GM23338 (cell line): ENCODE results near the gene TCF20. TPM values are rescaled to one million over a fixed set of nuclear protein-coding genes. Genes with fewer than 3 reads are reported as not detected.

Experiments
- ATAC-seq: fragments of 200-7000 bp; cut with Tn5 transposase; 3 replicates; pipeline ENCODE4 v1.9.1; 2020
- DNase-seq: peaks from one replicate; pipeline ENCODE4 v3.0.0-alpha.2; 2015; ENCODE audit warnings: low spot score
- H2AFZ ChIP-seq: fragments of 200-600 bp; sonication (generic); 2 replicates; pipeline ENCODE4 v1.8.0; 2016; ENCODE audit warnings: antibody characterized with exemption, mild to moderate bottlenecking, moderate library complexity
- H3F3A ChIP-seq: fragments of 200-600 bp; sonication (generic); replicated peaks from 2 replicates; pipeline ENCODE4 v1.8.0; 2017; ENCODE audit warnings: antibody characterized with exemption, mixed run types, low read depth
- H3K27ac ChIP-seq: fragments of 200-600 bp; sonication (generic); 2 replicates; pipeline ENCODE4 v1.6.1; 2016; ENCODE audit warnings: low read depth
- H3K27me3 ChIP-seq: fragments of 200-600 bp; sonication (generic); 2 replicates; pipeline ENCODE4 v1.8.0; 2016; ENCODE audit warnings: mild to moderate bottlenecking, mixed run types, moderate library complexity; ENCODE audit not compliant: insufficient read depth
- H3K36me3 ChIP-seq: fragments of 200-600 bp; sonication (generic); 2 replicates; pipeline ENCODE4 v1.8.0; 2016; ENCODE audit warnings: mild to moderate bottlenecking; ENCODE audit not compliant: insufficient read depth
- H3K4me1 ChIP-seq: fragments of 200-600 bp; sonication (generic); 2 replicates; pipeline ENCODE4 v1.8.0; 2016; ENCODE audit warnings: mild to moderate bottlenecking, moderate library complexity; ENCODE audit not compliant: insufficient read depth
- H3K4me2 ChIP-seq: fragments of 200-600 bp; sonication (generic); 2 replicates; pipeline ENCODE4 v1.7.1; 2017; ENCODE audit warnings: mixed run types
- H3K4me3 ChIP-seq: fragments of 200-600 bp; sonication (generic); 2 replicates; pipeline ENCODE4 v1.6.1; 2016; ENCODE audit warnings: mixed run types
- H3K79me2 ChIP-seq: fragments of 200-600 bp; sonication (generic); replicated peaks from 2 replicates; pipeline ENCODE4 v1.8.0; 2017; ENCODE audit warnings: mild to moderate bottlenecking; ENCODE audit not compliant: insufficient read depth
- H3K9me2 ChIP-seq: fragments of 200-600 bp; sonication (generic); 2 replicates; pipeline ENCODE4 v1.8.0; 2017; ENCODE audit not compliant: insufficient read depth
- H4K20me1 ChIP-seq: fragments of 200-600 bp; sonication (generic); replicated peaks from 2 replicates; pipeline ENCODE4 v1.8.0; 2017; ENCODE audit warnings: mild to moderate bottlenecking; ENCODE audit not compliant: insufficient read depth
- H3K27ac Mint-ChIP-seq: 2 replicates; pipeline ENCODE4 v1.8.0; 2020; ENCODE audit warnings: inconsistent platforms, mild to moderate bottlenecking, moderate library complexity, mixed read lengths
- H3K27me3 Mint-ChIP-seq: 3 replicates; pipeline ENCODE4 v1.8.0; 2022; ENCODE audit warnings: low read depth, mild to moderate bottlenecking, moderate library complexity, mixed read lengths, inconsistent platforms; ENCODE audit not compliant: insufficient read depth, poor library complexity
- H3K36me3 Mint-ChIP-seq: 3 replicates; pipeline ENCODE4 v1.8.0; 2021; ENCODE audit warnings: low read depth, mild to moderate bottlenecking, inconsistent platforms, moderate library complexity, mixed read lengths
- H3K4me1 Mint-ChIP-seq: 3 replicates; pipeline ENCODE4 v1.8.0; 2020; ENCODE audit warnings: mild to moderate bottlenecking, inconsistent platforms, mixed read lengths
- H3K4me3 Mint-ChIP-seq: 3 replicates; pipeline ENCODE4 v1.8.0; 2021; ENCODE audit warnings: moderate library complexity, mild to moderate bottlenecking, inconsistent platforms, mixed read lengths
- H3K9me3 Mint-ChIP-seq: 3 replicates; pipeline ENCODE4 v1.8.0; 2020; ENCODE audit warnings: moderate library complexity, mild to moderate bottlenecking, inconsistent platforms, mixed read lengths
- CREB1 ChIP-seq: fragments of 250-450 bp; sonication (Bioruptor Pico); IDR thresholded peaks from 2 replicates; pipeline ENCODE4 v1.5.0; 2020; ENCODE audit warnings: low read depth, mild to moderate bottlenecking, moderate library complexity
- CTCF ChIP-seq, 2 experiments: fragments of 200-600 bp in 1 of 2; sonication (generic) in 1 of 2; conservative IDR thresholded peaks; 2 replicates each; pipeline versions ENCODE4 v1.5.1 to v1.6.1; 2016 to 2017; ENCODE audit warnings: antibody characterized with exemption in 2 of 2, low read depth in 2 of 2, mild to moderate bottlenecking in 2 of 2, moderate library complexity in 1 of 2
- ETS1 ChIP-seq: IDR thresholded peaks from 2 replicates; pipeline ENCODE4 v1.6.1; 2016; ENCODE audit warnings: antibody characterized with exemption
- EZH2 ChIP-seq: fragments of 200-600 bp; sonication (generic); IDR thresholded peaks from one replicate; pipeline ENCODE4 v1.8.0; 2017; ENCODE audit warnings: antibody characterized with exemption, mild to moderate bottlenecking, low read depth; ENCODE audit not compliant: unreplicated experiment
- EZH2phosphoT487 ChIP-seq: fragments of 200-600 bp; sonication (generic); IDR thresholded peaks from one replicate; pipeline ENCODE4 v1.8.1; 2018; ENCODE audit warnings: antibody characterized with exemption; ENCODE audit not compliant: unreplicated experiment
- JUNB ChIP-seq: IDR thresholded peaks from one replicate; pipeline ENCODE4 v1.6.1; 2016; ENCODE audit warnings: antibody characterized with exemption; ENCODE audit not compliant: unreplicated experiment
- NANOG ChIP-seq: IDR thresholded peaks from 2 replicates; pipeline ENCODE4 v1.6.1; 2016; ENCODE audit warnings: antibody characterized with exemption, borderline replicate concordance
- POLR2AphosphoS5 ChIP-seq: IDR thresholded peaks from 2 replicates; pipeline ENCODE4 v1.6.1; 2016; ENCODE audit warnings: antibody characterized with exemption, low read depth
- REST ChIP-seq: IDR thresholded peaks from one replicate; pipeline ENCODE4 v1.6.1; 2018; ENCODE audit warnings: antibody characterized with exemption; ENCODE audit not compliant: unreplicated experiment
- STAT1 ChIP-seq: IDR thresholded peaks from one replicate; pipeline ENCODE4 v1.6.1; 2016; ENCODE audit warnings: antibody characterized with exemption; ENCODE audit not compliant: unreplicated experiment
- ZNF114 ChIP-seq: fragments of 250-450 bp; sonication (Bioruptor Pico); IDR thresholded peaks from 2 replicates; pipeline ENCODE4 v1.5.0; 2020; ENCODE audit warnings: mild to moderate bottlenecking, moderate library complexity
- ZNF331 ChIP-seq: fragments of 250-450 bp; sonication (Bioruptor Pico); IDR thresholded peaks from 2 replicates; pipeline ENCODE4 v1.5.0; 2020; ENCODE audit warnings: low read depth, mild to moderate bottlenecking, moderate library complexity
- ZNF462 ChIP-seq: fragments of 250-450 bp; sonication (Bioruptor Pico); IDR thresholded peaks from 2 replicates; pipeline ENCODE4 v1.5.0; 2020; ENCODE audit warnings: mild to moderate bottlenecking, moderate library complexity
- polyA plus RNA-seq: library from polyadenylated mRNA; unstranded; fragments of >200 nt; fragmentation: Nextera tagmentation; extraction: Ambion mirVana; gene quantifications from 2 replicates; pipeline ENCODE4 v1.2.1, GENCODE V29; 2016
- total RNA-seq: library from RNA; depleted of rRNA; stranded (reverse); fragments of >200 nt; shearing (Covaris generic); gene quantifications from 2 replicates; pipeline ENCODE4 v1.2.3, GENCODE V29; 2014

The TCF20 gene
- total and polyA plus RNA-seq, 2 experiments from 2014 or later: 6.4 to 68.7 TPM

- Histone ChIP-seq H3K79me2 (no peaks in the 10 kb centered on the region), H3K9me2 (no peaks in the 10 kb centered on the region), H3K4me3 (peak overlapping the region; percentile 53), H3K27ac (no peak overlapping the region), H4K20me1 (no peaks in the 10 kb centered on the region), H3K4me1 (peaks cover 46% of the 10 kb centered on the region), H2AFZ (peak overlapping the region; percentile 91), H3K4me2 (peak overlapping the region; percentile 79), H3K36me3 (no peaks in the 10 kb centered on the region), H3K27me3 (peaks cover 8% of the 10 kb centered on the region; the same call in 1 of the 2 replicates), H3F3A (0 out of 2 replicates have a peak, but pooled peaks cover 3% of the 10 kb centered on the region)
- Mint-ChIP-seq H3K27ac (peak overlapping the region; percentile 72; the same call in 1 of the 2 replicates), H3K36me3 (no peaks in the 10 kb centered on the region), H3K4me3 (peak overlapping the region; percentile 64), H3K27me3 (peaks cover 46% of the 10 kb centered on the region), H3K9me3 (no peaks in the 10 kb centered on the region), H3K4me1 (peaks cover 74% of the 10 kb centered on the region)
- peak; percentile 84 for DNase-seq
- TF ChIP-seq ZNF331 (CRISPR knock-in tag) (no peak), ZNF114 (CRISPR knock-in tag) (no peak), REST (no peak), CTCF (conservative IDR thresholded peaks at IDR 0.05; ENCODE audit: low read depth in 2 of 2) (no peak), JUNB (no peak), ETS1 (no peak), STAT1 (no peak), NANOG (no peak), ZNF462 (CRISPR knock-in tag) (no peak), EZH2 (no peak), EZH2phosphoT487 (no peak), POLR2AphosphoS5 (no peak), CREB1 (CRISPR knock-in tag) (no peak)
- peak; percentile 17 for ATAC-seq
These were observed 29.3 kb upstream of the TCF20 start for GRCh38 chr22:42299586-42300258.
